Measurements from ENCODE around the gene ZRANB1.

Gene ZRANB1

DNA sequence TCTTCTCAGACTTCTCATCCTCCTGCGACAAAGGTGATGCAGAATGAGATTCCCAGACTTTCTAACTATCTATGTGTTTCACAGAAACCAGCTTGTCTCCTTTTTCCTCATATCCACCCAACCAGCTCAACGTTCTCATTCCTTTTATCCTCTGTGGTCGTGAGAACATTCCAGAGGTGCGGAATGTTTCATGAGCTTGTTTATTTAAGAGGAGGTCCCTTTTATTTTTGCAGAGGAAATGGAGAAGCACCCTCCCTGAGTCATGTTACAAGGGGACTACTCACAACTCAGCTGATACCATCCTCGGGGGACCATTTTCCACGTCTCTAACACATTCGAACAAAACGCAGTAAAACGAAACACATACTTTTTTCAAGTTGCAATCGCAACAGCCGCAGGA is 93.2 kb downstream of the ZRANB1 start:
- peak; percentile 79 to 85 for DNase-seq (ENCODE audit: low read depth in 2 of 2)

DNA sequence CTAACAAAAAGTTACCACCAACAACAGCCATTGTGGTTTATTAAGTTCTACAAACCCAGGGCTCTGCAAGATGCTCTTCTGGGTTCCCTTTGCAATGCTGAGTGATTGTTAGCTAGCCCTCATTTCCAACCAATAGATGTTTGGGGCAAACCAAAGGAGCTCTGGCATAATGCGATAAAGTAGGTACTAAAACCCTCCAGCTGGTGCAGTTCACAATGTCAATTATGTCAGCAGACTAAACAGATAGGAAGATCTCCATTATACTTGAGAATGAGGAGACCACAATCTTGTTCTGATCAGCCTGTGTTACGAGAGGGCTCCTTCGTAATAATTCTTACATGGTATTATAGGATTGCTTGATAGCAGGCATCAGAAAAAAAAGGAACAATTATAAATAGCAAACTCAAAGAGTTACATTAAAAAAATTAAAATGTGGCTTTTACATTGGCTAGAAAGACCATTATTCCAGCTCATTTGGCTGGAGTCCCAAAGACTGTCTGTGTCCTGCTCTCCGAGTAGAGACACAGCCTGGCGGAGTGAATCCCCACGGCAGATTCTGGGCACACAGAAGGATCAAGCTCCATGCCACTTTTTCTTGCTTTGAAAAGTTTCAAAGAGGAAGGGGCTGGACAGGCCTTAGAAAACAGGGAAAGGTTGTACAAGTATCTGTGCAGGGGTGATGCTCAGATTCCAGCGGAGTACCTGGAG is 93.8 kb downstream of the ZRANB1 start:
- DNase-seq (ENCODE audit: low read depth in 2 of 2) = no peak

DNA sequence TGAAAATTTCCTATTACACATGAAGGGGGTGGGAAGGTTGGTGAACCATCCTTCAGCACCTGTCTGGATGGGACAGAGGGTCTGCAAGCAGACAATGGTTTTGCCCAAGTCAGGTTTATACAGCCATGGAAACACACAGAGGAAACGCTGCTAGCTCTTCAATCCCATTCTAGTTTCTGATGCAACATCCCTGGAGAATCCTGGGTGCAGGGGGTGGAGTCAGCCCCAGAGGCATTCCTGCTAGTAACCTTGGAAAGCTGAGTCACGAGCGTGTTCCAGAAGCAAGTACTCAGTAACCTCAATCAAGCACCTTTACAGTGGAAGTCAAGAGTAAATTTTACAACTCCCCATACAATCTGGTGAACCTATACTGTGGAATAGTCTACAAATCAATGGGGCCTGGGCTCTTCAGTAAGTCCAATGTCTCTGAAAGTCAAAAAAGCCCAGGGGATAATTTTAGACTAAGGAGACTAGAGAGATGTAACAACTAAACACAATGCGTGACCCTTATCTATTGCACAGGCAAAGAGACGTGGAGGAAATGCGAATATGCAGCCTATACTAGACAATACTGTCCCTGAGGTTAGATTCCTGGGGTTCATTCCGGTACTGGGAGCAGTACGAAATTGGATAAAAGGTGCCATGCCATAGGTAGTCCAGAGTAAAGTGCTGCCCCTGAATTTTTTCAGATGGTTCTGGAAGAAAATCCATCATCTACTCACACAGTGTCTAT is 95.4 kb downstream of the ZRANB1 start:
- no peak for DNase-seq (ENCODE audit: low read depth in 2 of 2)
